HFF-Myc (cell line): ENCODE results near the gene NAA15.

Experiments
- DNase-seq: peaks from one replicate; pipeline ENCODE4 v3.0.0-alpha.2; 2011; ENCODE audit warnings: low read depth; ENCODE audit errors: extremely low read depth
- H3K4me3 ChIP-seq: replicated peaks from 2 replicates; pipeline ENCODE4 v1.5.1; 2011; ENCODE audit warnings: low read depth, mild to moderate bottlenecking, control low read depth, low read length
- TF ChIP-seq, protein P1 (sequence below): IDR thresholded peaks from 2 replicates; pipeline ENCODE4 v1.5.1; 2012; ENCODE audit warnings: mild to moderate bottlenecking, low read depth, low read length, control low read depth; ENCODE audit errors: missing control alignments

The NAA15 gene

DNA sequence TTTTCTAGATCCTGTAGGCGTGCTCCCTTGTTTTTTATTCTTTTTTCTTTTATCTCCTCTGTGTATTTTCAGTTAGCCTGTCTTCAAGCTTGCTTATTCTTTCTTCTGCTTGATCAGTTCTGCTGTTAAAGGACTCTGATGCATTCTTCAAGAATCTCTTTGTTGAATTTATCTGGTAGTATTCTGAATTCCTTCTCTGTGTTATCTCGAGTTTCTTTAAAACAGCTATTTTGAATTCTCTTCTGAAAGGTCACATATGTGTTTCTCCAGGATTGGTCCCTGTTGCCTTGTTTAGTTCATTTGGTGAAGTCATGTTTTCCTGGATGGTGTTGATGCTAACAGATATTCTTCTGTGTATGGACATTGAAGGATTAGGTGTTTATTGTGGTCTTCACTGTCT, 167.9 kb downstream of the NAA15 start:
- no peak overlapping the region for H3K4me3 ChIP-seq
- DNase-seq = no peak
- TF ChIP-seq, protein P1, sequence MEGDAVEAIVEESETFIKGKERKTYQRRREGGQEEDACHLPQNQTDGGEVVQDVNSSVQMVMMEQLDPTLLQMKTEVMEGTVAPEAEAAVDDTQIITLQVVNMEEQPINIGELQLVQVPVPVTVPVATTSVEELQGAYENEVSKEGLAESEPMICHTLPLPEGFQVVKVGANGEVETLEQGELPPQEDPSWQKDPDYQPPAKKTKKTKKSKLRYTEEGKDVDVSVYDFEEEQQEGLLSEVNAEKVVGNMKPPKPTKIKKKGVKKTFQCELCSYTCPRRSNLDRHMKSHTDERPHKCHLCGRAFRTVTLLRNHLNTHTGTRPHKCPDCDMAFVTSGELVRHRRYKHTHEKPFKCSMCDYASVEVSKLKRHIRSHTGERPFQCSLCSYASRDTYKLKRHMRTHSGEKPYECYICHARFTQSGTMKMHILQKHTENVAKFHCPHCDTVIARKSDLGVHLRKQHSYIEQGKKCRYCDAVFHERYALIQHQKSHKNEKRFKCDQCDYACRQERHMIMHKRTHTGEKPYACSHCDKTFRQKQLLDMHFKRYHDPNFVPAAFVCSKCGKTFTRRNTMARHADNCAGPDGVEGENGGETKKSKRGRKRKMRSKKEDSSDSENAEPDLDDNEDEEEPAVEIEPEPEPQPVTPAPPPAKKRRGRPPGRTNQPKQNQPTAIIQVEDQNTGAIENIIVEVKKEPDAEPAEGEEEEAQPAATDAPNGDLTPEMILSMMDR = no peak
